Panc1 (cell line): Measurements from ENCODE around the gene IL32. TPM values are rescaled to one million over a fixed set of nuclear protein-coding genes. Genes with fewer than 3 reads are reported as not detected.

Experiments
- ATAC-seq: fragments of 200-7000 bp; cut with Tn5 transposase; 2 replicates; pipeline ENCODE4 v1.9.1; 2020; ENCODE audit warnings: mild to moderate bottlenecking, moderate library complexity
- BruUV-seq: library from RNA; stranded (reverse); fragments of 400-500 nt; replicated peaks from 2 replicates; lab custom pipeline; 2021; lab: Mats Ljungman, UMichigan
- CTCF ChIA-PET: fragments of 300-600 bp; sonication (Branson Sonifier 250); formaldehyde crosslinking; loops from one replicate; lab custom pipeline; 2022; ENCODE audit warnings: antibody characterized with exemption; lab: Charles Lee
- POLR2A ChIA-PET: fragments of 300-600 bp; sonication (Branson Sonifier 250); formaldehyde crosslinking; loops from one replicate; lab custom pipeline; 2022; ENCODE audit warnings: antibody characterized with exemption; lab: Charles Lee
- DNase-seq: peaks from one replicate; pipeline ENCODE4 v3.0.0-alpha.2; 2010; ENCODE audit warnings: low read depth, low spot score
- H3K27ac ChIP-seq: 2 replicates; pipeline ENCODE4 v1.5.1; 2011; ENCODE audit warnings: mild to moderate bottlenecking, low read length, inconsistent platforms
- H3K27me3 ChIP-seq: fragments of 200-500 bp; sonication (Bioruptor generic); 2 replicates; pipeline ENCODE4 v1.6.0; 2014; ENCODE audit warnings: low read length, inconsistent platforms; ENCODE audit not compliant: control insufficient read depth, insufficient read depth
- H3K36me3 ChIP-seq: fragments of 200-500 bp; sonication (Bioruptor generic); 2 replicates; pipeline ENCODE4 v1.5.1; 2014; ENCODE audit warnings: inconsistent platforms, mild to moderate bottlenecking, low read length, moderate library complexity; ENCODE audit not compliant: control insufficient read depth, insufficient read depth
- H3K4me1 ChIP-seq: 2 replicates; pipeline ENCODE4 v1.5.1; 2011; ENCODE audit warnings: inconsistent platforms, mild to moderate bottlenecking, low read length, moderate library complexity; ENCODE audit not compliant: control insufficient read depth, insufficient read depth
- H3K4me3 ChIP-seq, 2 experiments: 2 replicates each; pipeline ENCODE4 v1.5.1; 2011 to 2012; ENCODE audit warnings: low read depth in 2 of 2, low read length in 2 of 2, mild to moderate bottlenecking in 2 of 2, inconsistent platforms in 1 of 2, moderate library complexity in 1 of 2
- H3K9me3 ChIP-seq: fragments of 200-500 bp; sonication (Bioruptor generic); 2 replicates; pipeline ENCODE4 v1.5.1; 2014; ENCODE audit warnings: low read depth, mild to moderate bottlenecking, inconsistent platforms, low read length, moderate library complexity; ENCODE audit not compliant: control insufficient read depth, insufficient read depth
- POLR2AphosphoS5 ChIP-seq: IDR thresholded peaks from 2 replicates; pipeline ENCODE4 v1.6.1; 2012; ENCODE audit warnings: mild to moderate bottlenecking, low read depth, low read length, moderate library complexity
- REST ChIP-seq, 2 experiments: IDR thresholded peaks; 2 replicates each; pipeline ENCODE4 v1.6.1; 2011 to 2012; ENCODE audit warnings: low read depth in 2 of 2, control low read depth in 1 of 2, low read length in 1 of 2, mild to moderate bottlenecking in 1 of 2, moderate library complexity in 1 of 2; ENCODE audit not compliant: insufficient read depth in 1 of 2
- SIN3A ChIP-seq: IDR thresholded peaks from 2 replicates; pipeline ENCODE4 v1.6.1; 2012; ENCODE audit warnings: low read depth, mild to moderate bottlenecking, low read length, moderate library complexity, borderline replicate concordance; ENCODE audit not compliant: insufficient read depth
- TCF7L2 ChIP-seq: IDR thresholded peaks from 2 replicates; pipeline ENCODE4 v1.6.1; 2011; ENCODE audit warnings: mild to moderate bottlenecking, low read depth, low read length, inconsistent platforms
- in situ Hi-C: cut with HindIII; loops from 2 replicates; pipeline ENCODE4 v1.10.0; 2016; ENCODE audit warnings: low sequenced_read_pairs, low pct_unique_long_range_greater_than_20kb
- intact Hi-C: fragments of 100-400 bp; cut with micrococcal nuclease; formaldehyde crosslinking; loops from one replicate; pipeline ENCODE4 v1.10.0; 2022; ENCODE audit not compliant: unreplicated experiment
- total RNA-seq: library from RNA; stranded (reverse); gene quantifications from one replicate; pipeline ENCODE4 v1.2.1, GENCODE V29; 2021; ENCODE audit not compliant: unreplicated experiment
- TF ChIP-seq, protein P1 (sequence below): fragments of 450-650 bp; IDR thresholded peaks from 2 replicates; pipeline ENCODE4 v1.5.1; 2017; ENCODE audit warnings: mild to moderate bottlenecking

Gene IL32
- total RNA-seq, 1 experiment from 2014 or later, result 17.1 TPM

DNA sequence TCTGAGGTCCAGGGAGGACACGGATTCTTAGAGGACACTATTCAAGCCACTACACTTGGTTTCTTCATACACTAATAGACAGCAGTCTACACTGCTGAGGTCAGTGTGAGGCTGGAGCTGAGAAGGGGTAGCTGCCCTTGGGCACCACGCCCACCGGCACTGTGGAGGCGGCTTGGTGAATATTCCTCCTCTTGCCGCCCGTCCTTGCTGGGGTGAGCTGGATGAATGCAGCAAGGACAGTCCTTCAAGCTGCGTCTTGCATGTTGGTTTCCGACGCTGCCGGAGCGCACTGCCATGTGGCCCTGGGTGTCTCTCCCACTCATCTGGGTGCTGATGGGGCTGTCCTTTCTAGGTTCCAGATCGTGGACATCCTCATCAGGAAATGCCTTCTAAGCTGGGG, 49.6 kb downstream of the IL32 start:
- Histone ChIP-seq H3K27ac (no peak overlapping the region), H3K36me3 (peaks cover 3% of the 10 kb centered on the region; the same call in 1 of the 2 replicates), H3K4me3 (no peak overlapping the region), H3K9me3 (no peaks in the 10 kb centered on the region), H3K27me3 (no peaks in the 10 kb centered on the region), H3K4me1 (peaks cover 15% of the 10 kb centered on the region)
- POLR2A ChIA-PET, result no interaction called here
- intact Hi-C loops, result no loop called here
- BruUV-seq, result no TSS peak
- ATAC-seq (no peak), DNase-seq (no peak)
- TF ChIP-seq SIN3A (no peak), POLR2AphosphoS5 (no peak), TCF7L2 (no peak), REST (IDR thresholded peaks at IDR 0.05; ENCODE audit: insufficient read depth in 1 of 2, low read depth in 2 of 2, low read length in 1 of 2) (no peak)
- TF ChIP-seq, protein P1, sequence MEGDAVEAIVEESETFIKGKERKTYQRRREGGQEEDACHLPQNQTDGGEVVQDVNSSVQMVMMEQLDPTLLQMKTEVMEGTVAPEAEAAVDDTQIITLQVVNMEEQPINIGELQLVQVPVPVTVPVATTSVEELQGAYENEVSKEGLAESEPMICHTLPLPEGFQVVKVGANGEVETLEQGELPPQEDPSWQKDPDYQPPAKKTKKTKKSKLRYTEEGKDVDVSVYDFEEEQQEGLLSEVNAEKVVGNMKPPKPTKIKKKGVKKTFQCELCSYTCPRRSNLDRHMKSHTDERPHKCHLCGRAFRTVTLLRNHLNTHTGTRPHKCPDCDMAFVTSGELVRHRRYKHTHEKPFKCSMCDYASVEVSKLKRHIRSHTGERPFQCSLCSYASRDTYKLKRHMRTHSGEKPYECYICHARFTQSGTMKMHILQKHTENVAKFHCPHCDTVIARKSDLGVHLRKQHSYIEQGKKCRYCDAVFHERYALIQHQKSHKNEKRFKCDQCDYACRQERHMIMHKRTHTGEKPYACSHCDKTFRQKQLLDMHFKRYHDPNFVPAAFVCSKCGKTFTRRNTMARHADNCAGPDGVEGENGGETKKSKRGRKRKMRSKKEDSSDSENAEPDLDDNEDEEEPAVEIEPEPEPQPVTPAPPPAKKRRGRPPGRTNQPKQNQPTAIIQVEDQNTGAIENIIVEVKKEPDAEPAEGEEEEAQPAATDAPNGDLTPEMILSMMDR, result no peak
- CTCF ChIA-PET, result no interaction called here
- in situ Hi-C loops, result no loop called here

DNA sequence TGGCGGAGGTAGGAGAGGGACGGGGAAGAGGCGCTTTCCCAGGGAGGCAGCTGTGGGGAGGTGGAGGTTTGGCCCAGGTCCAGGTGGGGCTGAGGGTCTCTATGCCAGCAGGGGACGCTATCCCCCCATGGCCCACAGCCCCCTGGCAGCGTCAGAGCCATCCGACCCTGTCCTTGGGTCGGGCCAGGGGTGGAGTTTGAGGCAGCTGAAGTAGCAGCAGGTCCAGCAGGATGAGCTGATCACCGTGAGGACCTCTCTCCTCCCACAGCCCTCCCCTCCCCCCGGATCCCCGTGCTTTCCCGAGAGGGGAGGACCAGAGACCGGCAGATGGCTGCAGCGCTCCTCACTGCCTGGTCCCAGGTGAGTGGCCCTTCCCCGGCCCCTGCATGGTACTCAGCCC, 50.1 kb downstream of the IL32 start:
- Histone ChIP-seq H3K4me3 (no peak overlapping the region), H3K36me3 (peaks cover 3% of the 10 kb centered on the region; the same call in 1 of the 2 replicates), H3K4me1 (peaks cover 15% of the 10 kb centered on the region), H3K27me3 (no peaks in the 10 kb centered on the region), H3K9me3 (no peaks in the 10 kb centered on the region), H3K27ac (no peak overlapping the region)
- no TSS peak for BruUV-seq
- intact Hi-C loops (no loop called here), in situ Hi-C loops (no loop called here)
- ATAC-seq (no peak), DNase-seq (no peak)
- TF ChIP-seq SIN3A, result no peak
- ChIA-PET POLR2A (no interaction called here), CTCF (no interaction called here)

GRCh38 chr16:3118204-3118790, 52.9 kb downstream of the IL32 start:
- Histone ChIP-seq H3K27ac (no peak overlapping the region), H3K36me3 (no peaks in the 10 kb centered on the region), H3K4me1 (peaks cover 6% of the 10 kb centered on the region; the same call in 1 of the 2 replicates), H3K4me3 (no peak overlapping the region), H3K9me3 (no peaks in the 10 kb centered on the region), H3K27me3 (no peaks in the 10 kb centered on the region)
- ChIA-PET POLR2A (no interaction called here), CTCF (interaction anchor here (1.5 kb wide), 1 partner anchor 11 kb away, joined by 10 read pairs; no protein-coding TSS in a partner anchor)
- in situ Hi-C loops (no loop called here), intact Hi-C loops (no loop called here)
- BruUV-seq, result no TSS peak
- TF ChIP-seq SIN3A, result no peak
- TF ChIP-seq, protein P1, result no peak
- TF ChIP-seq REST (IDR thresholded peaks at IDR 0.05; ENCODE audit: insufficient read depth in 1 of 2, low read depth in 2 of 2, low read length in 1 of 2), result no peak
- DNase-seq (no peak), ATAC-seq (no peak)
